Measurements from ENCODE around the gene GABRD.

The GABRD gene

GRCh38 chr1:1985375-1986050 lies 33.6 kb upstream of the GABRD start:
- DNase-seq (ENCODE audit: low spot score): no peak

GRCh38 chr1:1986451-1987141 lies 32.5 kb upstream of the GABRD start:
- no peak for TF ChIP-seq CTCF (IDR thresholded peaks at IDR 0.05; ENCODE audit: borderline replicate concordance, control extremely low read depth, extremely low read depth, insufficient read depth, missing control alignments)
- no peak for DNase-seq (ENCODE audit: low spot score)
- in situ Hi-C loops (cut with MboI; ENCODE audit: low sequenced_read_pairs, unreplicated experiment): no loop called here

More at GRCh38 chr1:1985375-1986050, 33.6 kb upstream of the GABRD start:
- TF ChIP-seq CTCF (IDR thresholded peaks at IDR 0.05; ENCODE audit: borderline replicate concordance, control extremely low read depth, extremely low read depth, insufficient read depth, missing control alignments): no peak
- in situ Hi-C loops (cut with MboI; ENCODE audit: low sequenced_read_pairs, unreplicated experiment): no loop called here

- no peak for TF ChIP-seq CTCF (IDR thresholded peaks at IDR 0.05; ENCODE audit: borderline replicate concordance, control extremely low read depth, extremely low read depth, insufficient read depth, missing control alignments)
- in situ Hi-C loops (cut with MboI; ENCODE audit: low sequenced_read_pairs, unreplicated experiment): no loop called here
- no peak for DNase-seq (ENCODE audit: low spot score)
Measured at GRCh38 chr1:1987142-1987510, 32.0 kb upstream of the GABRD start.

GRCh38 chr1:1988061-1988945 lies 30.8 kb upstream of the GABRD start:
- in situ Hi-C loops (cut with MboI; ENCODE audit: low sequenced_read_pairs, unreplicated experiment): no loop called here

GRCh38 chr1:1989102-1989542 lies 30.0 kb upstream of the GABRD start:
- DNase-seq (ENCODE audit: low spot score): no peak
- in situ Hi-C loops (cut with MboI; ENCODE audit: low sequenced_read_pairs, unreplicated experiment): no loop called here
- TF ChIP-seq CTCF (IDR thresholded peaks at IDR 0.05; ENCODE audit: borderline replicate concordance, control extremely low read depth, extremely low read depth, insufficient read depth, missing control alignments): no peak

More at GRCh38 chr1:1988061-1988945, 30.8 kb upstream of the GABRD start:
- no peak for DNase-seq (ENCODE audit: low spot score)
- no peak for TF ChIP-seq CTCF (IDR thresholded peaks at IDR 0.05; ENCODE audit: borderline replicate concordance, control extremely low read depth, extremely low read depth, insufficient read depth, missing control alignments)

GRCh38 chr1:1989789-1990188 lies 29.4 kb upstream of the GABRD start:
- TF ChIP-seq CTCF (IDR thresholded peaks at IDR 0.05; ENCODE audit: borderline replicate concordance, control extremely low read depth, extremely low read depth, insufficient read depth, missing control alignments): no peak
- in situ Hi-C loops (cut with MboI; ENCODE audit: low sequenced_read_pairs, unreplicated experiment): no loop called here
- no peak for DNase-seq (ENCODE audit: low spot score)
